ENCODE measurements around the gene IRF8. TPM values are rescaled to one million over a fixed set of nuclear protein-coding genes. Genes with fewer than 3 reads are reported as not detected.

IRF8 gene
- total RNA-seq, 1 donor from 2014 or later: 29.6 TPM

DNA sequence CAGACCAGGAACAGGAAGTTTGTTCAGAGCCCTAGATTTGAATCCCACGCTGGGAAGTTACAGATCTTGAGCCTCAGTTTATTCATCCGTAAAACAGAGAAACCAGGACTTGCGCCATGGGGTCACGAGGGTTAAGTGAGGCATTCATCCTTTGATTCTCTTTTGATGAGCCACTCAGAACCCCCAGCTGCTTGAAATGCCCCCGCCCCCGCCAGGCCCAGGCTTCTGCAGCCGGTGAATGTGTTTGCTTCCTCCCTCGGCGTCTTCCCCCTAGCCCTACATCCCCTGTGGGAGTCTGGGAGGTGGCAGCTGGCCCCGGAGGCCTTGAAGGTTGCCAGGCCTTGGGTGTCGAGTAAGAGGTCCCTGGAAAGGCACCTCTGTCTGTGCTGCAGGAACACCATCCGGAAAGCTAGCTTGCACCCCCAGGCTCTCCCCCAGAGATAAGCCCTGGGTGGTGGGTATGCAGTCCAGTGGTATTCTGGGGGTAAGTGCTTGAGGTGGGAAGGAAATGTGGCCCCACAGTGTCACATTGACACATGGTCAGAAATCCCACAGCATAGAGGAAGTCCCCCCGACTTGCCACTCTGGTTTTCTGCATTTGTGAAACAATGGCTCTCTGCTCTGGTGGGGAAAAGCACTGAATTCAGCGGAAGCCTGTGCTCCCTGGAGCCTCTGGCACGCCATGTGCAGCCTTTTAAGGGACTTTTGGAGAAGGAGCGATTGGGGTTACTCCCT is 14.9 kb downstream of the IRF8 start:
- no peak for DNase-seq (ENCODE audit: low spot score)

DNA sequence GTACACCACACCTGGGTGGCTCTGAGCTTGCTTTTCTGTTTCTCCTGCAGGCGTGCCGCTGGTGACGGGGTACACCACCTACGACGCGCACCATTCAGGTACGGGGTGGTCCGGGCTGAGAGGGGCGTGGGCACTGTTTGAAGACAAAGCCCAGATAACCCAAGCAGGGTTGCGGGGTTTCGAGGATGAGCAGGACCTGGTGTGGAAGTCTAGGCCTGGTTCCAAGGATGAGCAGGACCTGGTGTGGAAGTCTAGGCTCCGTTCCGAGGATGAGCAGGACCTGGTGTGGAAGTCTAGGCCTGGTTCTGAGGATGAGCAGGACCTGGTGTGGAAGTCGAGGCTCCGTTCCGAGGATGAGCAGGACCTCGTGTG is 15.4 kb downstream of the IRF8 start:
- no peak for DNase-seq (ENCODE audit: low spot score)

DNA sequence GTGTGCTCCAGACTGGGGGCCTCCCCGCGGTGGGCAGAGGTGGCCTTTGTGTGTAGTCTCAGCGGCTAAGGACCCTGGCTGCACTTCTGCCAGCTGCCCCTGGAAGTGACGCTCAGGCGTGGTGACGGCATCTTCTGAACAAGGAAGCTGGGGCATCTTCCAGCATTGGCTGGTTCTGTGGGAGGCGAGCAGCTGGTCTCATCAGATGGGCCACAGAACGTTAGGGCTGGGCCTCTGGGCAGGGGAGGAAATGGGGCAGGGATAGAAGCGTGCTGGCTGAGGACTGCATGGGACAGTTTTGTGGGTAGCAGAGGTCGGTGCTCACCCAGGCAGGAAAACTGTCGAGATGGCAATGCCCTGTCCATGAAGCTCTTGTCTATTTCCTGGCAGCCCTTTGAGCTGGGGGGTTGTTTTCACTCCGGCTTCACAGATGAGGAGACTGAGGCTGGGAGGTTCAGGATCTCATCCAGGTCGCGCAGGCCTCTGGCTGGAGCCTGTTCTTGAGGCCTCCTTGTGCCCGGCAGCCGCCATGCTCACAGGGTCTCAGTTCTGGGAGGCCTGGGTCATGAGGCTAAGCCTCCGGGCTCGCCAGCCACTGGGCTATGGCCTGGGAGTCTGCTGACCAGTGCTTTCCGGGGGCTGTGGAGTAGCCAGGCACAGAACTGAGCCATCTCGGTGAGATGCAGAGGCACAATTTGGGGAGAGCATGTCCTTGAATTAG is 16.3 kb downstream of the IRF8 start:
- DNase-seq (ENCODE audit: low spot score): no peak

- DNase-seq (ENCODE audit: low spot score): peak; percentile 91
These were observed 17.4 kb downstream of the IRF8 start for GRCh38 chr16:85916141-85916890.

DNA sequence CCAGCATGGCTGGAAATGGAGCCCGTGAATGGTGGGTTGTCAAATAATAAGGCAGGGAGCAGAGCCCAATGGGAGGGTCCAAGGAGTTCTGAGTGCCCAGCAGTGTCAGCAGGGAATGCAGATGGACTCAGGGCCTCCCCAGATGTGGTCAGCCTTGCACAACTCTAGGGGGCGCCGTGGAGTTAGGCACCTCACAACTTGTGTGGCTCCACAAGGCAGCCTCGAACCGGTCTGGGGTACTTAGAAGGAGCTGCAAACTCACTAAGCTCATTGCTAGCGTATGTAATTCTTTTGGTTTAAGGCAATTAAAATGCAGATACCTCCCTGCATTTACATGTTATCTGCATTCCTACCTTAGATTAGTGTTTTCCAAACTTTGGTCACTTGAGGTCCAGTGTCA is 18.1 kb downstream of the IRF8 start:
- DNase-seq (ENCODE audit: low spot score): no peak

- no peak for DNase-seq (ENCODE audit: low spot score)
These were observed 19.0 kb downstream of the IRF8 start for GRCh38 chr16:85917959-85918358.

GRCh38 chr16:85918436-85918835 is 19.5 kb downstream of the IRF8 start:
- no peak for DNase-seq (ENCODE audit: low spot score)

DNA sequence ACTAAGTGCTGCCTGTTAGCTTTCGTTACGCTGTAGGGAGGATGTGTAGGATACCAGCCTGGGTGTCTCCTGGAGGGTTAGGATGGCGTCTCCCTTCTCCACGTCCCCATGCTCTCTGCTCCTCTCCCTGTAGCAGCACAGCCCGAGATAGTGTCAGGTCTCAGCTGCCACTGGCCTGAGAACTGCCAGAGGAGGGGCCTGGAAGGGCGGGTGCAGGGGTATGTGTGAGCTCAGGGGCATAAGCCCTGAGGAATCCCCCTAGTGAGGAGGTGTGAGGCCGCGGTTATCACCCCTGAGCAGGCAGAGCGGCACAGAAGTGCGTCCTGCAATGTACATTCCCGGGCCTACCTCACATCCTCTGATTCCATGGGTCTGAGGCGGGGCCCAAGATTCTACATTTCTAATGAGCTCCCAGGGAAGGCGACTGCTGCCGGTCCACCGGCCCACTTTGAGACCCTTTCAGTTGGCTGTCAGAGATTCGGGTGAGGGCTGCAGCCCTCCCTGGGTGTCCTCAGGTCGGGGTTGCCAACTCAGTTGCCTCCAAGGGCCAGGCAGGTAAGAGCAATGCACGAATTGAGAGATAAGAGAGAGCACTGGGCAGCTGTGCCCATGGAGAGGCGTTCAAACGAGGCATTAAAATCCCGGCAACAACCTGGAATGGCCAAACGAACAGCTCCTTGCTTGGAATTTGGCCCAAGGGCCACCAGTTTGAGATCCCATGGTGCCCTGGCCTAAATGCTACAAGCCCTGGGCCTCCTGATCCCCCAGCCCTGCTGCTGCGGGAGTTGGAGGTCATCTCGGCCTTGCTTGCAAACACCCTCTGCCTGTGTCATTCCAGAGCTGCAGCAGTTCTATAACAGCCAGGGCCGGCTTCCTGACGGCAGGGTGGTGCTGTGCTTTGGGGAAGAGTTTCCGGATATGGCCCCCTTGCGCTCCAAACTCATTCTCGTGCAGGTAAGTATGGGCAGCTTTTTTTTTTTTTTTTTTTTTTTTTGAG is 20.6 kb downstream of the IRF8 start:
- no peak for DNase-seq (ENCODE audit: low spot score)

- no peak for DNase-seq (ENCODE audit: low spot score)
These were observed 22.1 kb downstream of the IRF8 start for GRCh38 chr16:85921026-85921425.

DNA sequence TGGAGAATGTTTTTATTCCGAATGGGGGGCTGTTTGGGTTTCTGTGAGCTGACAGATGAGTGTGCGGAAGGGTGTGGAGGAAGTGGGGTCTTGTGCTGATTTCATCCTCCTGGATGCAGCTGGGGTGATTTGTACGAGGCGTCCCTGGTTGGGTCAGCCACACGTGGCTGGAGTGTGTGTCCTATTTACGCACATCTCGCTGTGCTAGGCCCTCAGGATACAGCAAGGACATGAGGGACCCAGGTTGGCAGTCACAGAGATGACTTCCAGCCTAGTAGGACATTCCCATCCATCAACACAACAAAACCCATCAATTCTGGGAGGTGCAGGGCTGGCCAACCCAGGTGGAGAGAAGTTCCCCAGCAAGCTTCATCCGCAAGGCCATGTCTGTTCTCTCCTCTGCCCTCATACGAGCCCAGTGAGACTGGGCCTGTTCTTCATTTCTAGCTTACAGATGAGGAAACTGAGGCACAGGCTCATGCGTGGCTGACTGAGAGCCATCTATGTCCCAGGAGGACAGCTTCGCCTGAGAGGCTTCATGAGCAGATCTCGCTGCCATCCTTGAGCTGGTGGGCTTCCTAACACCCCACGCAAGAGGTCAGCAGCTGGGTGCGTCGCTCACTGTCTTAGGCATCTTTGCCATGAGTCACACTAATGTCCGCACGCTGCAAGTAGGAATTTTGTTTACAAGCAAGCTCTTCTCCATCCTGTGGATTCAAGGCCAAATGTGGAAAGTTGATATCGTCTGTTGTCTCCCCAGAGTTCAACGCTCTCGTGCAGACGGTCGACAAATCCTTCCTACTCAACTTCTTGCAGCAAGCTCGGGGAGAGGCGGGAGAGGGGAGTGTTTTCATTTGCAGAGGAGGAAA is 24.4 kb downstream of the IRF8 start:
- DNase-seq (ENCODE audit: low spot score): no peak

DNA sequence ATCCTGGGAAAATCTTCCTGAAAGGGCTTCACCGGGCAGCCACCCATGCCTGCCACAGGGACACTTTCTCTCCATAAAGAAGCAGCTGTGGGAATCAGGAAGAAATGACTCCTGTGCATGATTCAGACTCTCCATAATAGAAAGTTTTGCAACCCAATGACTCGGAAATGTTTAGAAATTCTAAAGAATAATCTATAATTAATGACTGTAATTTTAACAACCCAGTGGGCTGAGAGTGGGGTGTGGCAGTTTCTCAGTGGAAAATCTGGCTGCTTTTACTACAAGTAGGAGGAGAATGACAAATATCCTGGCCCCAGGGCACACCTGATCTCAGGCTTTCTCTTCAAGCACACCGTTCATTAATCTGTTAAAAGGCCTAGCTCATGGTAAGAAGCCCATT is 25.7 kb downstream of the IRF8 start:
- no peak for DNase-seq (ENCODE audit: low spot score)

DNA sequence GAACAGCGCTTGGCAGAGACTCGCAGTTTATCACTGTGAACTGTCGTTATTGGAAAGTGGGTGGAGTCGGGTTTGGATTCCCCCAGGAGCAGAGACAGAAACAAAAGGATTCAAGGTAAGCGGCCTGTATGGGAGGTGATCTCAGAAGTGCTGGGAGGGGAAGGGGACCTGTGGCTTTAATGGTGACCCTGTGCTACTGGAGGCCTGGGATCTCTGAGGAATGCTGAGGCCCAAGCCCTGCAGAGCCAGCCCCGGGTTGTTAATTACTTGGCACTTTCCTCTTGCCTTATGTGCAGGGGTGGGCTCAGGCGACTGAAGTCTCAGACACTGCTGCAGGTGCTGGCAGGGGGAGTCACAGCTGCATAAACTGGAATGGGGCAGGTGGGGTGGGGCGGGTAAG is 27.4 kb downstream of the IRF8 start:
- no peak for DNase-seq (ENCODE audit: low spot score)

GRCh38 chr16:85927371-85927770 is 28.4 kb downstream of the IRF8 start:
- DNase-seq (ENCODE audit: low spot score): no peak

- DNase-seq (ENCODE audit: low spot score): no peak
These were observed 29.0 kb downstream of the IRF8 start for GRCh38 chr16:85927959-85928358.

DNA sequence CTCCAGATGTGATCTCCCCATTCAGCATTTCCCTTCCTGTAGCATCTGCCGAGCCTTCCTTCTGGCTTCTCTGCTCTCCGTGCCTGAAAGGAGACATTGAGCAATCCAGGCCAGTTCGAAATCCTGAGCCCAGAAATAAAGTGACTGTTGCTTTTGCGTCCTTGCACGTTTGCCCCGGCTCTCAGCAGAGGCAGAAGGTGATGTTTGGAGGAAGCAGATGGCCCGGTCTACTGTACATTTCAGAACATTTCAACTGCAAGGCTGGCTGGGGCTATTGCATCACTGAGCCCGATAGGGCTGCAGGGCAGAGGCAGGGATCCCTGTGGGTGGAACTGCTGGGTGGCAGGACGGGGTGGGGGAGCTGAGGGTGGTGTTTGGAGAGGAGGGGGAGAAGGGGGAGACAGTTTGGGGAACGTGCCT is 29.4 kb downstream of the IRF8 start:
- peak; percentile 46 for DNase-seq (ENCODE audit: low spot score)

DNA sequence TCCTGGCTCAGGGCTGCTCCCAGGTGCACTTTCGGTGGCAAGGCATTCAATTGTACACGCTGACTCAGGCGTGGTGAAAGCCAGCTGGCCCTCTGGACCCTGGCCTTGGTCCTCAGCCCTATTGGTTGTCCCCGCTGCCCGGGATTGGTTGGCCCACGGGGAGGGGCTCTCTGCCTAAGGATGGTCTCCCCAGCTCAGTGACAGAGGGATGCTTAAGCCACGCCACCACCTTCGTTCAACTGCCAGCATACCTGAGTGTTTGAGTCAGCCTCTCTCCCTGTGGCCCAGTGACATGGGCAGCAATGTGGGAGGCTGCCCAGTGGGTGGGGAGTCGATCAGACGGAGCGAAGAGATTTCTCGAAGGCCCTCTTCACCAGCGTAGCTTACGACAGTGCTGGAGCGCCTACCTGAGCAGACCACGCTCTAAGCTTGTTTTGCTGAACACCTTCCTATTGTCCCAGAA is 30.3 kb downstream of the IRF8 start:
- DNase-seq (ENCODE audit: low spot score): peak; percentile 41

- no peak for DNase-seq (ENCODE audit: low spot score)
These were observed 31.3 kb downstream of the IRF8 start for GRCh38 chr16:85930301-85930700.

GRCh38 chr16:85931596-85932402 is 32.8 kb downstream of the IRF8 start:
- no peak for DNase-seq (ENCODE audit: low spot score)

- no peak for DNase-seq (ENCODE audit: low spot score)
These were observed 35.2 kb downstream of the IRF8 start for GRCh38 chr16:85934210-85934609.
